Measurements from ENCODE around the gene FH.
A peak's percentile ranks its signal among the peaks of the same experiment; 100 is the strongest.

FH gene

GRCh38 chr1:241507189-241507863 lies 12.2 kb downstream of the FH start (continued):
- no peak for TF ChIP-seq TSHZ1 (tag by site-specific recombination; IDR thresholded peaks at IDR 0.05; ENCODE audit: borderline replicate concordance)
- TF ChIP-seq ZSCAN4 (tag by site-specific recombination; IDR thresholded peaks at IDR 0.05) = no peak

- no peak for TF ChIP-seq ZNF530 (tag by site-specific recombination; IDR thresholded peaks at IDR 0.05; ENCODE audit: low read depth)
- no peak for TF ChIP-seq ZNF37A (tag by site-specific recombination; IDR thresholded peaks at IDR 0.05)
- no peak for TF ChIP-seq ZBTB17 (tag by site-specific recombination; IDR thresholded peaks at IDR 0.05)
- no peak for TF ChIP-seq HOXA7 (CRISPR knock-in tag; IDR thresholded peaks at IDR 0.05; ENCODE audit: borderline replicate concordance)
- no peak for TF ChIP-seq ZNF148 (tag by site-specific recombination; IDR thresholded peaks at IDR 0.05; ENCODE audit: borderline replicate concordance)
- TF ChIP-seq ZBTB20 (tag by site-specific recombination; IDR thresholded peaks at IDR 0.05) = no peak
- no peak overlapping the region for H3K4me3 ChIP-seq (ENCODE audit: low read depth, low read length)
- ChIA-PET POLR2A (no interaction called here), CTCF (interaction anchor here (0.5 kb wide), 1 partner anchor 61 kb away, joined by 3 read pairs; no protein-coding TSS in a partner anchor)
- H3K36me3 ChIP-seq (ENCODE audit: control insufficient read depth in 2 of 2, insufficient read depth in 1 of 2, low read length in 2 of 2) = peaks cover 0 to 93% of the 10 kb centered on the region in 2 experiments; a peak in 2 of 3 replicates
- H3K9me3 ChIP-seq (ENCODE audit: control insufficient read depth, insufficient read depth, low read depth, low read length) = no peaks in the 10 kb centered on the region
- H3K4me1 ChIP-seq (ENCODE audit: control insufficient read depth, insufficient read depth, low read length) = no peaks in the 10 kb centered on the region
- no peak overlapping the region for H3K27ac ChIP-seq (ENCODE audit: extremely low read depth, low read depth, low read length)
These were observed 16.1 kb downstream of the FH start for GRCh38 chr1:241503444-241503843.

GRCh38 chr1:241499910-241500309 lies 19.6 kb downstream of the FH start:
- no peak overlapping the region for H3K27ac ChIP-seq (ENCODE audit: extremely low read depth, low read depth, low read length)
- no peaks in the 10 kb centered on the region for H3K4me1 ChIP-seq (ENCODE audit: control insufficient read depth, insufficient read depth, low read length)
- H3K4me3 ChIP-seq (ENCODE audit: low read depth, low read length) = no peak overlapping the region
- CTCF ChIA-PET = no interaction called here
- no peak for TF ChIP-seq MYNN (tag by site-specific recombination; IDR thresholded peaks at IDR 0.05; ENCODE audit: borderline replicate concordance)
- TF ChIP-seq ZNF654 (tag by site-specific recombination; IDR thresholded peaks at IDR 0.05; ENCODE audit: low read depth) = peak; percentile 44
- POLR2A ChIA-PET = no interaction called here
- peaks cover 0 to 92% of the 10 kb centered on the region in 2 experiments; a peak in 2 of 3 replicates for H3K36me3 ChIP-seq (ENCODE audit: control insufficient read depth in 2 of 2, insufficient read depth in 1 of 2, low read length in 2 of 2)
- no peaks in the 10 kb centered on the region for H3K9me3 ChIP-seq (ENCODE audit: control insufficient read depth, insufficient read depth, low read depth, low read length)

- TF ChIP-seq SP3 (tag by site-specific recombination; IDR thresholded peaks at IDR 0.05) (no peak), ZNF324 (tag by site-specific recombination; IDR thresholded peaks at IDR 0.05) (no peak), ZNF580 (tag by site-specific recombination; IDR thresholded peaks at IDR 0.05) (no peak), ZBTB20 (tag by site-specific recombination; IDR thresholded peaks at IDR 0.05) (no peak), ZNF184 (tag by site-specific recombination; IDR thresholded peaks at IDR 0.05) (no peak)
- H3K36me3 ChIP-seq (ENCODE audit: control insufficient read depth in 2 of 2, insufficient read depth in 1 of 2, low read length in 2 of 2) = peaks cover 0 to 64% of the 10 kb centered on the region in 2 experiments; a peak in 1 of 3 replicates
- ChIA-PET POLR2A (no interaction called here), CTCF (no interaction called here)
- no peaks in the 10 kb centered on the region for H3K4me1 ChIP-seq (ENCODE audit: control insufficient read depth, insufficient read depth, low read length)
- no peaks in the 10 kb centered on the region for H3K9me3 ChIP-seq (ENCODE audit: control insufficient read depth, insufficient read depth, low read depth, low read length)
- no peak overlapping the region for H3K27ac ChIP-seq (ENCODE audit: extremely low read depth, low read depth, low read length)
- H3K4me3 ChIP-seq (ENCODE audit: low read depth, low read length) = no peak overlapping the region
These were observed 23.8 kb downstream of the FH start for GRCh38 chr1:241495741-241496140.

Measured in HEK293 (cell line).